Measurements from ENCODE around the gene TMEM238.

TMEM238 gene

GRCh38 chr19:55360902-55361301 is 23.2 kb downstream of the TMEM238 start:
- in situ Hi-C loops (cut with HindIII; ENCODE audit: low sequenced_read_pairs): no loop called here

GRCh38 chr19:55358943-55359908 is 24.9 kb downstream of the TMEM238 start:
- in situ Hi-C loops (cut with HindIII; ENCODE audit: low sequenced_read_pairs): loop anchor here (10.0 kb wide), 1 partner anchor 116 kb away; the partner anchor contains the start of gene ZNF628

GRCh38 chr19:55358493-55358892 is 25.6 kb downstream of the TMEM238 start:
- in situ Hi-C loops (cut with HindIII; ENCODE audit: low sequenced_read_pairs): loop anchor here (10.0 kb wide), 1 partner anchor 116 kb away; the partner anchor contains the start of gene ZNF628

GRCh38 chr19:55355213-55355821 is 28.8 kb downstream of the TMEM238 start:
- in situ Hi-C loops (cut with HindIII; ENCODE audit: low sequenced_read_pairs): loop anchor here (10.0 kb wide), 1 partner anchor 119 kb away; the partner anchor contains the start of gene ZNF628

- in situ Hi-C loops (cut with HindIII; ENCODE audit: low sequenced_read_pairs): loop anchor here (5.0 to 10.0 kb wide), 2 partner anchors 57 to 120 kb away; partner anchors contain the start of gene ZNF628
Measured at GRCh38 chr19:55354698-55355212, 29.3 kb downstream of the TMEM238 start, which contains the start of gene COX6B2. Gene COX6B2 (minus strand): TSS chr19:55354719. CDS start chr19:55354521, 198 bp downstream.

- in situ Hi-C loops (cut with HindIII; ENCODE audit: low sequenced_read_pairs): loop anchor here (5.0 to 10.0 kb wide), 2 partner anchors 57 to 121 kb away; partner anchors contain the start of gene ZNF628
Measured at GRCh38 chr19:55353803-55354697, 30.0 kb downstream of the TMEM238 start.

GRCh38 chr19:55353356-55353802 is 30.7 kb downstream of the TMEM238 start:
- in situ Hi-C loops (cut with HindIII; ENCODE audit: low sequenced_read_pairs): loop anchor here (5.0 to 10.0 kb wide), 2 partner anchors 56 to 121 kb away; partner anchors contain the start of gene ZNF628

- in situ Hi-C loops (cut with HindIII; ENCODE audit: low sequenced_read_pairs): loop anchor here (5.0 to 10.0 kb wide), 2 partner anchors 55 to 122 kb away; partner anchors contain the start of gene ZNF628
Measured at GRCh38 chr19:55352549-55353145, 31.4 kb downstream of the TMEM238 start.

- in situ Hi-C loops (cut with HindIII; ENCODE audit: low sequenced_read_pairs): loop anchor here (5.0 to 10.0 kb wide), 2 partner anchors 55 to 123 kb away; partner anchors contain the start of gene ZNF628
Measured at GRCh38 chr19:55352040-55352439, 32.1 kb downstream of the TMEM238 start.

GRCh38 chr19:55350620-55351315 is 33.3 kb downstream of the TMEM238 start:
- in situ Hi-C loops (cut with HindIII; ENCODE audit: low sequenced_read_pairs): loop anchor here (5.0 to 10.0 kb wide), 2 partner anchors 53 to 124 kb away; partner anchors contain the start of gene ZNF628

GRCh38 chr19:55348317-55349034 is 35.6 kb downstream of the TMEM238 start:
- in situ Hi-C loops (cut with HindIII; ENCODE audit: low sequenced_read_pairs): loop anchor here (5.0 kb wide), 3 partner anchors 44 to 274 kb away; partner anchors contain the start of gene ZNF784

- in situ Hi-C loops (cut with HindIII; ENCODE audit: low sequenced_read_pairs): loop anchor here (5.0 kb wide), 3 partner anchors 45 to 275 kb away; partner anchors contain the start of gene ZNF784
Measured at GRCh38 chr19:55347442-55348009, 36.6 kb downstream of the TMEM238 start.

- in situ Hi-C loops (cut with HindIII; ENCODE audit: low sequenced_read_pairs): loop anchor here (5.0 kb wide), 3 partner anchors 45 to 275 kb away; partner anchors contain the start of gene ZNF784
Measured at GRCh38 chr19:55346725-55347441, 37.2 kb downstream of the TMEM238 start.

- in situ Hi-C loops (cut with HindIII; ENCODE audit: low sequenced_read_pairs): loop anchor here (5.0 kb wide), 3 partner anchors 46 to 276 kb away; partner anchors contain the start of gene ZNF784
Measured at GRCh38 chr19:55345818-55346724, 38.0 kb downstream of the TMEM238 start.

GRCh38 chr19:55345101-55345817 is 38.8 kb downstream of the TMEM238 start:
- in situ Hi-C loops (cut with HindIII; ENCODE audit: low sequenced_read_pairs): loop anchor here (5.0 kb wide), 3 partner anchors 47 to 277 kb away; partner anchors contain the start of gene ZNF784
